GM23248 (cell line): ENCODE results near the gene CHDH. TPM values are rescaled to one million over a fixed set of nuclear protein-coding genes. Genes with fewer than 3 reads are reported as not detected.

Source experiments
- DNase-seq: peaks from one replicate; pipeline ENCODE4 v3.0.0-alpha.2; 2015
- H2AFZ ChIP-seq: fragments of 200-600 bp; sonication (generic); 2 replicates; pipeline ENCODE4 v1.6.1; 2016; ENCODE audit warnings: antibody characterized with exemption
- H3F3A ChIP-seq: fragments of 200-600 bp; sonication (generic); 2 replicates; pipeline ENCODE4 v1.6.1; 2016; ENCODE audit warnings: mild to moderate bottlenecking, antibody characterized with exemption, mixed run types; ENCODE audit not compliant: insufficient read depth
- H3K27ac ChIP-seq: fragments of 200-600 bp; sonication (generic); 2 replicates; pipeline ENCODE4 v1.5.1; 2016; ENCODE audit warnings: mild to moderate bottlenecking
- H3K27me3 ChIP-seq: fragments of 200-600 bp; sonication (generic); replicated peaks from 2 replicates; pipeline ENCODE4 v1.6.1; 2016; ENCODE audit warnings: mild to moderate bottlenecking; ENCODE audit not compliant: insufficient read depth
- H3K36me3 ChIP-seq: fragments of 200-600 bp; sonication (generic); 2 replicates; pipeline ENCODE4 v1.6.1; 2016; ENCODE audit warnings: low read depth, mild to moderate bottlenecking
- H3K4me1 ChIP-seq: fragments of 200-600 bp; sonication (generic); 2 replicates; pipeline ENCODE4 v1.6.1; 2016; ENCODE audit warnings: mild to moderate bottlenecking; ENCODE audit not compliant: insufficient read depth
- H3K4me2 ChIP-seq: fragments of 200-600 bp; sonication (generic); one replicate; pipeline ENCODE4 v1.6.1; 2016; ENCODE audit warnings: mild to moderate bottlenecking; ENCODE audit not compliant: unreplicated experiment
- H3K4me3 ChIP-seq: fragments of 200-600 bp; sonication (generic); 2 replicates; pipeline ENCODE4 v1.5.1; 2016; ENCODE audit warnings: mild to moderate bottlenecking
- H3K79me2 ChIP-seq: fragments of 200-600 bp; sonication (generic); 2 replicates; pipeline ENCODE4 v1.6.1; 2016; ENCODE audit warnings: mild to moderate bottlenecking; ENCODE audit not compliant: insufficient read depth
- H3K9ac ChIP-seq: fragments of 200-600 bp; sonication (generic); 2 replicates; pipeline ENCODE4 v1.6.1; 2016; ENCODE audit warnings: mild to moderate bottlenecking
- H3K9me2 ChIP-seq: fragments of 200-600 bp; sonication (generic); 2 replicates; pipeline ENCODE4 v1.6.1; 2016; ENCODE audit warnings: mixed run types, mild to moderate bottlenecking, moderate library complexity; ENCODE audit not compliant: insufficient read depth
- H3K9me3 ChIP-seq: fragments of 200-600 bp; sonication (generic); one replicate; pipeline ENCODE4 v1.6.1; 2017; ENCODE audit warnings: low read depth
- H4K20me1 ChIP-seq: fragments of 200-600 bp; sonication (generic); 2 replicates; pipeline ENCODE4 v1.6.0; 2016; ENCODE audit not compliant: insufficient read depth
- EZH2 ChIP-seq: fragments of 200-600 bp; sonication (generic); IDR thresholded peaks from 2 replicates; pipeline ENCODE4 v1.6.1; 2018; ENCODE audit warnings: antibody characterized with exemption, mild to moderate bottlenecking; ENCODE audit not compliant: insufficient read depth, poor library complexity, severe bottlenecking
- EZH2phosphoT487 ChIP-seq: fragments of 200-600 bp; sonication (generic); IDR thresholded peaks from 2 replicates; pipeline ENCODE4 v1.6.1; 2018; ENCODE audit warnings: antibody characterized with exemption, moderate library complexity, mild to moderate bottlenecking, low read depth; ENCODE audit not compliant: insufficient read depth
- WGBS, 2 experiments: methylation state at CpG; one replicate each; pipeline ENCODE4 v1.1.6; 2015 to 2017; ENCODE audit warnings: low lambda C conversion rate in 2 of 2, low coverage in 1 of 2; ENCODE audit errors: missing lambda C conversion rate in 2 of 2; 5-methylcytosine and 5-hydroxymethylcytosine counted together
- in situ Hi-C: fragments of 300-500 bp; cut with MboI; formaldehyde crosslinking; loops from 2 replicates; pipeline ENCODE4 v1.15.0; 2020
- polyA plus RNA-seq: library from polyadenylated mRNA; unstranded; fragments of >200 nt; fragmentation: Nextera tagmentation; extraction: Ambion mirVana; gene quantifications from 2 replicates; pipeline ENCODE4 v1.2.1, GENCODE V29; 2016
- total RNA-seq: library from RNA; depleted of rRNA; stranded (reverse); fragments of >200 nt; shearing (Covaris generic); gene quantifications from 2 replicates; pipeline ENCODE4 v1.2.3, GENCODE V29; 2014

The CHDH gene
- total and polyA plus RNA-seq, 2 experiments from 2014 or later: 0.11 TPM; not detected in 1

DNA sequence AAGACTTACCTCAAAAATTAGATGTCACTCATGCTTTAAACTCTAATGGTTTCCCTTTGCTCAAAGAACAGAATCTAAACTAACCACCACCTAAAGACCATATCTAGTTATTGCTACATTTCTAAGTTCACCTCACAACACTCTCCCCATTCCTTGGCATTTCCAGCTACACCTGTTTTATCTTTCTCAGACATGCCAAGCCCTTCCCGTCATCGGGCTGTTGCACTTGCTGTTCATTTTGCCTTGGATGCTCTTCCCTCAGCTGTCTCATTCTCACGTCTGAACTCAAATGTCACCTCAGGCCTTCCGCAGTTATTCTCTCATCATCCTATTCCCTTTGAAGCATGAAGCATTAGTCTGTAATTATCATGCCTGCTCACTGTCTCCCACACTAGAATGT is 36.8 kb upstream of the CHDH start:
- Histone ChIP-seq H3K27ac (no peak overlapping the region), H3K79me2 (peaks cover 55% of the 10 kb centered on the region), H3K4me3 (no peak overlapping the region), H3K4me2 (no peak overlapping the region), H2AFZ (no peak overlapping the region), H3K9me2 (no peaks in the 10 kb centered on the region), H3K9ac (no peak overlapping the region), H3K27me3 (no peaks in the 10 kb centered on the region), H3F3A (peaks cover 9% of the 10 kb centered on the region), H3K9me3 (no peaks in the 10 kb centered on the region), H3K36me3 (peaks cover 33% of the 10 kb centered on the region), H3K4me1 (peaks cover 12% of the 10 kb centered on the region), H4K20me1 (no peaks in the 10 kb centered on the region)
- in situ Hi-C loops: loop anchor here (25.0 kb wide), 1 partner anchor 546 kb away; the partner anchor contains the start of gene DCP1A
- WGBS, 2 experiments: 74 to 76% methylated on average over 4 of the region's 4 CpGs
- no peak for TF ChIP-seq EZH2phosphoT487
- TF ChIP-seq EZH2: no peak
- no peak for DNase-seq

DNA sequence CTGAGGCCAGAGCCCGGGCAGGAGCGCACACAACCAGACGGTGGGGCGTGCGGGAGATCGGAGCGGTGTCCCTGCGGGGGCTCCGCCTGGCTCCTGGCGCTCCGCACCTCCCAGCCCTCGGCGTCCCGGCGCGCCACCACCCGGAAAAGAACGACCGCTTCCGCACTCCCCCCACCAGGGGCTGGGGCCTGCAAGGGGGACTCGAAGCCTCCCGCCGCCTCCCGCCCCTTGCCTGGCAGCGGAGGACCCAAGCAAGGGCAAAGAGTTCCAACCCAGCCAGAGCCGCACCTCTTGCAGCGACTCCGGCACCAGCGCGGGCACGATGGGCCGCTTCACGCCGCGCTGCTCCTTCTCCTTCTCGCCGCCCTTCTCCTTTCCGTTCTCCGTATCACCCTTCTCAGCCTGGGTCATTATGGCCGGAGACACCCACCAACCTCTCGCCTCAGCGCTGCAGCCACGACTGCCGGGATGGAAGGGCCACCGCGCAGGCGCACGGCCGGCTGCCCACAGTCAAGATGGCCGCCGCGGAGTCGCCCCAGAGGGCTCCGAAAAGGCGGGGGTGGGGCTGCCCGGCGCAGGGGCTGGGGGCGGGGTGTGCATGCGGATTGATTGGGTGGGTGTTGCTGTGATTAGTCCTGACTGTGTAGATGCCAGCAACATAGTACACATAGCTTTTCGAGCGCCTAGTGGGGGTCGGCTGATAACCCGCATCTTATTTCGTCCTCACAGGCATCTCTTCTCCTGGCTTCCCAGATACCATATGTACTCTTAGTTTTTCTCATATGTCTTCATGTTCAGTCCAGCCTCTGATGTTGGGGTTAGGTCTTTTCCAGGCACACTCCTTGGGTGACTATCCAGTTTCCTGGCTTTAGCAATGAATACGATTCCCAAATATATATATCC is 35.7 kb upstream of the CHDH start, which contains the start of gene ACTR8:
TSS of gene ACTR8 (minus strand) at position 462 of the 903 bp plus-strand sequence. CDS start at position 411, 51 bp downstream.
- no peaks in the 10 kb centered on the region for H3K27me3 ChIP-seq
- H3K4me3 ChIP-seq: peak within 1 kb of the TSS; percentile 94
- H3K9ac ChIP-seq: peak within 1 kb of the TSS; percentile 92
- peaks cover 12% of the 10 kb centered on the region for H3K4me1 ChIP-seq
- DNase-seq: peak; percentile 90
- no peaks in the 10 kb centered on the region for H4K20me1 ChIP-seq
- H3K9me3 ChIP-seq: no peaks in the 10 kb centered on the region
- peak within 1 kb of the TSS; percentile 95 for H3K4me2 ChIP-seq
- no peak for TF ChIP-seq EZH2phosphoT487
- TF ChIP-seq EZH2: no peak
- peaks cover 9% of the 10 kb centered on the region for H3F3A ChIP-seq
- peaks cover 36% of the 10 kb centered on the region for H3K36me3 ChIP-seq
- H3K9me2 ChIP-seq: no peaks in the 10 kb centered on the region
- H3K27ac ChIP-seq: peak within 1 kb of the TSS; percentile 76
- H3K79me2 ChIP-seq: peaks cover 47% of the 10 kb centered on the region
- H2AFZ ChIP-seq: peak within 1 kb of the TSS; percentile 91
- in situ Hi-C loops: loop anchor here (25.0 kb wide), 1 partner anchor 545 kb away; the partner anchor contains the start of gene DCP1A
- WGBS, 2 experiments: 1% methylated on average over 47 to 56 of the region's 65 CpGs

- Histone ChIP-seq H3K9me2 (no peaks in the 10 kb centered on the region), H3K4me1 (peaks cover 12% of the 10 kb centered on the region), H4K20me1 (no peaks in the 10 kb centered on the region), H3K4me3 (peak overlapping the region; percentile 94), H3K79me2 (peaks cover 38% of the 10 kb centered on the region), H2AFZ (peak overlapping the region; percentile 91), H3K9ac (peak overlapping the region; percentile 92), H3K36me3 (peaks cover 45% of the 10 kb centered on the region), H3K27ac (peak overlapping the region; percentile 76), H3K4me2 (peak overlapping the region; percentile 95), H3F3A (peaks cover 9% of the 10 kb centered on the region), H3K9me3 (no peaks in the 10 kb centered on the region), H3K27me3 (no peaks in the 10 kb centered on the region)
- no peak for TF ChIP-seq EZH2
- TF ChIP-seq EZH2phosphoT487: no peak
- DNase-seq: peak; percentile 61
- in situ Hi-C loops: loop anchor here (25.0 kb wide), 1 partner anchor 543 kb away; the partner anchor contains the start of gene DCP1A
- WGBS, 2 experiments: 46% methylated on average over 10 of the region's 10 CpGs
Observed at GRCh38 chr3:53880396-53881345, 34.5 kb upstream of the CHDH start.

GRCh38 chr3:53865732-53866499 is 19.7 kb upstream of the CHDH start:
- H3K79me2 ChIP-seq: no peaks in the 10 kb centered on the region
- H3K36me3 ChIP-seq: peaks cover 52% of the 10 kb centered on the region; the same call in 1 of the 2 replicates
- H3K4me1 ChIP-seq: no peaks in the 10 kb centered on the region
- no peak for TF ChIP-seq EZH2
- TF ChIP-seq EZH2phosphoT487: no peak
- H3K4me2 ChIP-seq: no peak overlapping the region
- H3K9me3 ChIP-seq: no peaks in the 10 kb centered on the region
- H2AFZ ChIP-seq: no peak overlapping the region
- H3F3A ChIP-seq: no peaks in the 10 kb centered on the region
- no peak for DNase-seq
- no peaks in the 10 kb centered on the region for H3K27me3 ChIP-seq
- no peak overlapping the region for H3K27ac ChIP-seq
- 83 to 86% methylated on average over 5 of the region's 5 CpGs for WGBS, 2 experiments
- in situ Hi-C loops: no loop called here
- H3K4me3 ChIP-seq: no peak overlapping the region
- no peaks in the 10 kb centered on the region for H4K20me1 ChIP-seq
- no peak overlapping the region for H3K9ac ChIP-seq
- H3K9me2 ChIP-seq: no peaks in the 10 kb centered on the region
